Hematopoietic multipotent progenitor cell (in vitro differentiated cells): ENCODE measurements around the gene CAVIN3. TPM values are rescaled to one million over a fixed set of nuclear protein-coding genes. Genes with fewer than 3 reads are reported as not detected.
A peak's percentile ranks its signal among the peaks of the same experiment; 100 is the strongest.

Experiments used
- DNase-seq, 3 donors: peaks; one replicate each; pipeline ENCODE4 v3.0.0-alpha.2; 2011 to 2015; ENCODE audit warnings: low read depth in 2 of 3, low spot score in 2 of 3
- total RNA-seq: library from RNA; depleted of rRNA; stranded (reverse); fragments of >200 nt; gene quantifications from one replicate; pipeline ENCODE4 v1.2.3, GENCODE V29; 2012

Gene CAVIN3, protein sequence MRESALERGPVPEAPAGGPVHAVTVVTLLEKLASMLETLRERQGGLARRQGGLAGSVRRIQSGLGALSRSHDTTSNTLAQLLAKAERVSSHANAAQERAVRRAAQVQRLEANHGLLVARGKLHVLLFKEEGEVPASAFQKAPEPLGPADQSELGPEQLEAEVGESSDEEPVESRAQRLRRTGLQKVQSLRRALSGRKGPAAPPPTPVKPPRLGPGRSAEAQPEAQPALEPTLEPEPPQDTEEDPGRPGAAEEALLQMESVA
- total RNA-seq, result 0.27 TPM

DNA sequence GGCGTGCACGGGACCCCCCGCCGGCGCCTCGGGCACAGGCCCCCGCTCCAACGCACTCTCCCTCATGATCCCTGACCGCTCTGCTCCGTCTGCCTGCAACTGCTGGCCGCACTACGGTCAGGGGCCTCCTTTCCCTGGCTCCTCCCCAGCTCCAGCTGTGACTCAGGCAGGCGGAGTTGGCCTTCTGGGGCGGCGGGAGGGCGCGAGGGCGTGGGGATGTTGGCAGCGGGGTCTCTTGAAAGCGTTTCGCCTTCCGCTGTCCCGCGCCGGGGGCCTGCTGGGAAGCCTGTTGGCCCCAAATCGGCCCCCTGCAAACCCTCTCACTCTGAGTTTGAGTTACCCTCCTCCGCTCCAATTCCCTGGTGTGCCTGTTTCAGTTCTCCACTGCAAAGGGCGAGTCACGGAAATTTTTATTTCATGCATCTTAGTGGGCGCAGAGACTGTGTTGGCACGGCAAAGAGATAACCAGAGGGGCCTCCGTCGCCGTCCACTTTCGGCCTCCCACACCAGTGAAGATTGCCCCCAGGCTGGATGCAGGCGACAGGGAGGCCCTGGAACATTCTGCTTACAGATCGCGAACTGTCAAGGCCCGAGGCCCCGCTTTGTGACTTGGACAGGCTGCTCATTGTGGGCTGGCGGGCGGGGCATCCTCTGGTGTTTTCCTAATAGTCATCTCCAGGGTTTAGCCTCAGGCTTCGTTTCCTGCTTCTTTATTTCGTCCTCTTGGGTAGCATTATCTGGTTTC lies at the start of gene CAVIN3:
TSS of gene CAVIN3 (minus strand) at position 91 of the 745 bp plus-strand sequence. CDS start at position 66, 25 bp downstream.
- peak in 2 of 3 donors; percentile 11 to 24 for DNase-seq

DNA sequence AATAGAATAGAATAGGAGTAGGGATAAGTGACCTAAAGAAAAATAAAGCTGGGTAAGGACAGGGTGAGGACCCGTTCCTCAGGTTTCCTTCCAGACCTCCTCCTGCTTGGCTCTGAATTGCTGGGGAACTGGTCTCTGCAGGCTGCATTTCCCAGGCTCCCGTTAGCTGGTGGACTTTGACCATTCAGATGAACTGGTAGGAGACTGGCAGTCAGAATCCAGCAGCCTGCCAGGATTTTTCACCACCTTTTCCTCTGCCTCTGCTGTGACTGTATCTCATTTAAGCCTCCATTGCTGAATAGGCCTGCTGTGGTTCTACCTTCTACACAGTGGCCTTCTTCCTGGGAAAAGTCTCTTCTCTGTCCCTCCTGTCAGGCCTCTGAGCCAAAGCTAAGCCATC lies 45.4 kb upstream of the CAVIN3 start:
- no peak for DNase-seq

DNA sequence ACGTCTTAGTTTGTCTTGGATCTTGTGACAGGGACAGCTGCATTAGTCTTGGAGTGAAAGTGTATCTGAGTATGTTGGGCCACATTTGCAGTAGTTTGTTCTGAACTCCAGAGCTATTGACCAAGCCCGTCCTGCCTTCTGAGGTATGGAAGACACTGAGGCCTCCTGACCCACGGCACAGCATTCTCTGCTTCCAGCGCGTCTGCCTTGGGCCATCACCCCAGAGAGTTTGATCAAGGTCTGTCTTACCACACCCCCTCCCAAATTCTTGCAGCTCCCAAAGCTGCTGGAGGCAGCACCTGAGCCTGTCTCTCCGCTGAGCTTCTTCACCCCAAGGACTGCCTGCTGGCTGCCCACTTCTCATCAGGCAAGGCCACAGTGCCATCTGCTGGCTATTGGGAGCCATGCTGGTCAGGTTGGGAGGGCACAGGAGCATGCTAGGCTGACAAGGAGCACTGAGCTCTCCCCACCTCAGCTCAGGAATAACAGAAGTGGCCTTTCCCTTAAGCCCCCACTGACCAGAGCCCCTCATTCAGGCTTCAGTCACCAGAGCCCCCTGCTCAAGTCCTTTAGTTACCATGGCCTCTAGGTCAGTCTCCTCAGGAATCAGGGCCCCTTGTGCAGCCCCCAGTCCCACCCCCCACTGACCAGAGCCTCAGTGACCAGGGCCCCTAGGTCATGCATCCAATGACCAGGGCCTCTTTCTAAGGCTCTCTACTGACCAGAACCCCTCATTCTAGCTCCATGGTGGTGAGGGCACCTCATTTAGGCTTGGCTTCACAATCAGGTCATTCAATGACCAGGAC lies 42.8 kb upstream of the CAVIN3 start:
- DNase-seq, result peak in 2 of 3 donors; percentile 53 to 81

DNA sequence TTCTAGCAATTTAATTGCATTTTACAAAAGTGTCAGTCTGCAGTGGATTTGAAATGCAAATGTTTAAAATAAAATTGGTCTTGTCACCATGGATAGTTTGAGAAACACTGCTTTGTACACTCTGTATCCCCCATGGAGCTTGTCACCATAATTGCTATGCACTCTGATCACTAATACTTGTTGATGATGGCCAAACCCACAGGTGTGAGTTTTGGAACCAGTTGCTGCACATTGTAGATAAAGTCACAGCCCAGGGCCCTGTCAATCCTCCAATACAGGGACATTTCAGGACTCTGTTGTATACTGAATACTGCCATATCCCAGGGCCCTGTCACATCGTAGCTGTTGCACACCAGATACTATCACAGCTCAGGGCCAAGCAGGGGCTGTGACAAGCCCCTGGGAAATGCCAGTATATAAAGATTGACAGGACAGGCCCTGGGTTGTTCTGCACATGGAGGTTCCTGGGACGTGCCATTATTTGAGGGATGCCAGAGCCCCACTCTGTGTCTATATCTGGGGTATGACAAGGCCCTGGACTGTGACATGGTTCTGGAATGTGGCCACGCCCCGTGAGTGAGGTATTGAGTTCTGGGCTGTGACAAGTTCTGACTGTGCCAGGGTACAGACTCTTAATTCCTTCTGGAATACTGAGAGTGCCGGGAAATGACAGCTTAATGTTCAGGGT lies 42.0 kb upstream of the CAVIN3 start:
- DNase-seq, result no peak

DNA sequence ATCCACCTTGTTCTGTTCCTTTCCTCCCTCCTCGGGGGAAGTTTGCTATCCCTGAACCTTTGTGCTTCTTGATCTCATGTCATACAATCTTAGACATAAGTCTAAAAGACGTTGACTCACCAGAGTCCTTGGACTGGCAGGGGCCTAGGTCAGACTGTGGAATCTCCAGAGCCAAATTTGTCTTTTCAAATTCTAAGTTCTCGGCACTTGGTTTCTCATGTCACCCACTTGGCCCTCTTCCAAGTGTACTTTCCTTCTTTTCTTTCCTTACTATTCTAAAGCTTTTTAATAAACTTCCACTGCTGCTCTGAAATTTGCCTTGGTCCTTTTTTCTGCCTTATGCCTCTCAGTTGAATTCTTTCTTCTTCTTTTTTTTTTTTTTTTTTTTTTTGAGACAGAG lies 39.9 kb upstream of the CAVIN3 start:
- DNase-seq, result no peak

DNA sequence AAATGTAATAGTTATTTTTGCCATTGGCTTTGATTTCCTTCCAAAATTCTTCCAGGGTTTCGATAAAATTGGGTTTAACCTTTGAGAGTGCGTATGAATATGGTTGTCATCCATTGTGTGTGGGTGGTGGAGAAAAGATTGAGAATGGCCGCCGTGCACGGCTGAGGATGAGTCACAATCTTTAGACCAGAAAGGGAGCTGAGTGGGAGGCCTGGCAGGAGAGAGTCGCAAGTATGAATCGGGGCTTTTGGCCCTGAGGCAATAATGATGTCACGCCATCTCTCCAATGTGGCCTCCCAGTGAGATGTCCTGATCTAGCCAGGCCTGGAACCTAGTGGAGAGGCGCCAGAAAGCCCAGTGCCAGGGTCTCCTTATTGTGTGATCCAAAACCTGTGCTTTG lies 36.9 kb upstream of the CAVIN3 start:
- no peak for DNase-seq

DNA sequence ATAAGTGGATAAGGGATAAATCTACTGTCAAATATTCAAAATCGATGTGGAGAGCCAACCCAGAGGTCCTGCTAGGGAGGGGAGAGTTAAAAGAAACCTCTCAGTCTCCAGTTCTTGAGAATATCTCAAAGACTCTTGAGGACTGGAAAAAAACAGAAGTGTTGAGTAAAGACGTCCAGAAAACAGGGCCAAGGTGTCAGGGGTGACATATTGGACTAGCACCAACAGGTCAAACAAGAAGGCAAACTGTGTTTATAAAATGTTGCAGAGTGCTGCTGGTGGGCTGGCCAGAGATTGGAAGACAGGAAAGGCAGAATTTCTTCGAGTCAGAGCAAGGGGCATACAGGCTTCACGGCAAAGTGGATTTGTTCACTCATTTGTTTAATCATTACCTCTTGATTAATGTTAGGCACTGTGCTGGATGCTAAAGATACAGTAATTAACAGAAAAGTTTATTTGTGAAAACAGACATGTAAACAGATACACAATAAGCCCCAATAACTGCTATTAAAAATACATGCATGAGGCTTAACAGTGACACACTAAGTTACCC lies 36.3 kb upstream of the CAVIN3 start:
- no peak for DNase-seq

DNA sequence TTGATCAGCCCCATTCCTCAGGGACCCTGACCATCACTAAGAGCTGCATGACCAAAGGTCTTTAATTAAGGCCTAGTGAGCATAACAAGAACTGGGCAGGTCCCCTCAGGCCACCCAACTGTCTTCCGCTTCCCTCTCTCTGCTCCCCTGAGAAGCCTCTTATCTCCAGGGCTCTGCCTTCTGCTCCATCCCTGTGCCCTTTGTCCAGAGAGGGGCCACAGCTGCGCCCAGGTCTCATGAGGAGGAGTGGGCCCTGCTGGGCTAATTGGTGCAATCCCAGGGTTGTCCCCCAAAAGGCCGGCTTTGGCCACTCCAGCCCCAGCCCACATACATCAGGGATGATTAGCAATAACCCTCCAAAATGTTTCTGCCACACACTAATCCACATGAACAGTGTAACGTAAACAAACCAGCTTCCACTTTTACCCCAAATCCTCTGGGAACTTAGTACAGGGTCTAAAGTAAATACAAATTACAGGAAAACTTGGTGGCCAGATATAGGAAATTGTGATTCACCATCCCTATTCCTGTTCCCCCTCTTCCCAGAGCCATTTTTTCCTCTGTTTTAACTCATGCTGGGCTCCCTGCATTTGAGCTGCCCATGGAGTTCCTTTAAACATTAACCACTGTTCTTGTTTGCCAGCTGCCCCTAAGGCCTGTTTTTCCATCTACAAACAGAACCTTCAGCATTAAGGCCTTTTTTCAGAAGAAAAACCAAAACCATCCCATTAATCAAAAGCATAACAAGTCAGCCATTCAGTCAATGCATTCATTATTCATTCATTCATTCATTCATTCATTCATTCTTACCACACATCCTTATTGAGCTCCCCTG lies 34.6 kb upstream of the CAVIN3 start:
- no peak for DNase-seq

DNA sequence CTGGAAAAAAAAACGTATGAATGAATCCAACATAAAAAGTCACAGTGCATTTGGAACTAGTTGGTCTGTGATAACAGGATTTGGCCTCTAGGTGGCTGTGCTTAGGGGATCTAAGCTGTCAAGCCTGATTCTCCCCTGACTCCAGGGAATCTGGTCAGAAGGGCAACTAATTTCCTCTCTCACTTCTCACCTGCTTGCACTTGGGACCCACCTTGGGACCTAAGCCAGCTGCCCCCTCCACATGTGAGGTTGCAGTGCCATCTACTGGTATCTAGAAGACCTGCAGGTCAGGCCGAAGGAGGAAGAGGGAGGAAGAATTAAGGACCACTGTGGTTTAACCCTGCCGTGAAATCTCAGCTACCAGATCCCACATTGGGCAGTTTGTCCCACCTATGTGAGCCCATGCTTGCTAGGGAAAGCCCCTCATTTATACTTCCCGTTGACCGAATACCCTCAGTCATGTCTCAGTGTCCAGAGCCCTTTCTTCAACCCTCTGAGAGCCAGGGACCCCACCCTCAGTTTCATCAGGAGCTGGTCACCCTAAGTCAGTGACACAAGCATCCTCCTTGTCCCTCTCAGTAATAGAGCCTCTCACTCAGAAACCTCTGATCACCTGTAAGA lies 33.2 kb upstream of the CAVIN3 start:
- DNase-seq, result peak in 2 of 3 donors; percentile 46 to 68

DNA sequence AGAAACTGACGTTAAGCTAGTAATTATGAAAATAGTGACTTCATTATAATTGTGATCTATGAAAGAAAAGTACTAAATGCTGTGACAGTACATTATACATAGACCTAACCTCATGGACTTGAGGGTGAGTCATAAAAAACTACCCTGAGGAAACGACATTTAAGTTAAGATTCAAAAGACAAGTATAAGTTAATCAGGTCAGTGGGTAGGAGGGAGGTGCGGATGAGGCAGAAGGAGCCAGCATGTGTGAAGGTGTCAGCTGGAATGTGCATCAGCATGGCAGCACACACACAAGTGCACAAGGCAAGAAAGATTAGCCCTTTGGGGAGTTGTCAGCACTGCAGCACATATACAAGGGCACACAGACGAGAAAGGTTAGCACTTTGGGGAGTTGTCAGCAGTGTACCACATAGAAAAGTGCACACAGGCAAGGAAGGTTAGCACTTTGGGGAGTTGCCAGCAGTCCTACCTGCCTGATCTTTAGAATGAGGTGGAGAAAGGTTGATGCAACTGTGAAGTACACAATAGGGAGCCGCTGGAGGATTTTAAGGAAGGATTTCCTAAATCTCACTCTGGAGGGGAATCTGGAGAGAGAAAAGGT lies 31.6 kb upstream of the CAVIN3 start:
- no peak for DNase-seq

DNA sequence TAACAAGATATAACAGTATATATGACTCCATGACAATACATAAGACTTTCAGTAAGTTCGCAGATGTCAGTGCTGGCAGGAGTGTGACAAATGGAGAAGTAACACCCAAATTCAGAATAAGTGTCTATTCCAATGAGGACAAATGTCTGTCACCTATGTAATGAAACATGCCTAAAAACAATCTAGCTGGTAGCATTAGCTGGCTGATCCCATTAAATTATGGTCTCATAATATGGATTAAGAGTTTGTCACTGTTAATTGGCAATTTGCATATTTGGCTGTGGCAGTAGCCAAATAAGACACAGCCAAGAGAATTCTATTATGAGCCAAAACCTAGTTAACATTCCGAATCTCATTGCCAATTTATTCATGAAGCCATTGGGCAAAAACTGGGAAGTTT lies 30.2 kb upstream of the CAVIN3 start:
- no peak for DNase-seq

DNA sequence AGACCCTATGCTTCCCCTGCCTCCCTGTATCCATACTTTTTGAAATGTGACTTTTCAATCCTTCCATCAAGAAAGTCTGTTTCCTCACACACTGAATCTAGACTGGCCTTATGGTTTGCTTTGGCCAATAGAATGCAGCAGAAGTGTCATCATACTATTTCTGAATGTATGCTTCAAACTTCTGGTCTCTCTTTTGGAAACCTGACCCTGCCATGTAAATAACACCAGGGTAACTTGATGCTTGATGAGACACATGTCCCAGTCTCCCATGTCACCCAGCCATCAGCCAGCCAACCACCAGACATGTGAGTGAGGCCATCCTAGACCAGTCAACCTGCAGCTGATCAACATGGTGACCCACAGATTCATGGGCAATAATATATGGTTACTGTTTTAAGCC lies 29.7 kb upstream of the CAVIN3 start:
- DNase-seq, result no peak

DNA sequence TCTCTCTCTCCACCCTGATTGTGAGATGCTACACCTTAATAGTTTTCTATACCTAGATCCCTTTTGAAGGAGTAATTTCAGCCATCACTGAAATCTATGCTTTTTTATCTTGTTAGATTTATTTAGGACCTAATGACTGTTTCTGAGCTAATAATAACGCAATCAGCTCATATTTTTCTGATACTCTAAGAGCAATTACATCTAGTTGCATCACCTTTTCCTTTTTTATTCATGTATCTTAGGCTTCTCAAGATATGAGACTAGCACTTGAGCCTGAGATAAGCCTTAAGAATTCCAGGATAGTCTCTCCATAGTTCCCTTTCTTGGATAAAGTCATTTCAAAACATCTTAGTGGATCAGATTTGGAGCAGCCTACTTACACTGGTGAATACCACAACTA lies 25.1 kb upstream of the CAVIN3 start:
- no peak for DNase-seq

DNA sequence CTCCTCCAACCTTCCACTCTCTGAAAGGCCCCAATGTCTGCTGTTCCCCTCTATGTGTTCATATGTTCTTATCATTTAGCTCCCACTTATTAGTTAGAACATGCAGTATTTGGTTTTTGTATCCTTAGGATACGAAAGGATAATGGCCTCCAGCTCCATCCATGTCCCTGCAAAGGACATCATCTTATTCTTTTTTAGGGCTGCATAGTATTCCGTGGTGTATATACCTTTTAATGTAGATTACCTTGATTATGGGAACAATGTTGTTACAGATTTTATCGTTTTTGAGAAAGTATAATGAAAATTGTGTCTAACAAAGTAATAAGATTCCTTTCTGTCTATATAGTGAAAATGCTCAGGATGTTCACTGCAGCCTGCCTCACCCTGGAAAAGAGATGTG lies 16.0 kb upstream of the CAVIN3 start:
- no peak for DNase-seq

DNA sequence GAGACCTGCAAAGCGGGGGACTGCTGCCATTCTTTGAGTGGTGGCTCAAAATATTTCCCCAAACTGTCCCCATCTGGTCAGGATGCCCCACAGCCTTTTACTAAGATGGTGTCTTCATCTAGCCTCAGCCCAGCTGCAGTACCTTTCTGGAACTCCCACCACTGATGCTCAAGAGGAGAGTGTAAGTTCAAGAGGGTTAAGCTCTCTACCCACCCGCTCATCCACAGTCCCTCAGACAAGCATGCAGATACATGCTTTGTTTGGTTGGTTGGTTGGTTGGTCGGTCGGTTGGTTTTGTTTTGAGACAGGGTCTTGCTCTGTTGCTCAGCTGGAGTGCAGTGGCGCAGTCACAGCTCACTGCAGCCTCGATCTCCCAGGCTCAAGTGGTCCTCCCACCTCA lies 14.5 kb upstream of the CAVIN3 start:
- no peak for DNase-seq

DNA sequence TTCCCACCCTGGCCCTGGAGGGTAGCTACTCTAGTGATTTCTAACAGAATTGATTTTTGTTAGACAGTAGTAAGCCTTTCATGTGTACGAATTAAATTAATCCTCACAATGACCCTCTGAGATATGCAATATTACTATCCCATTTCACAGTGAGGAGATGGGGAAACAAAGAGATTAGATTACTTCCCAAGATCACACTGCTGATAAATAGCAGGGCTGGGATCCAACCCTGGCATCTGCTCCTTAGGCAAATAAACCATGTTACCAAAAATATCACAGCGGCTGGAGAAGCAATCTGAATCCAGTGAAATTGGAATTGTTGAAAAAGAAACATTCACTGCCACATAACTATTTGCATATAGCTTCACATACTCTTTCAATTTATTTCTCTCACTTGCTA lies 12.8 kb upstream of the CAVIN3 start:
- DNase-seq, result no peak

DNA sequence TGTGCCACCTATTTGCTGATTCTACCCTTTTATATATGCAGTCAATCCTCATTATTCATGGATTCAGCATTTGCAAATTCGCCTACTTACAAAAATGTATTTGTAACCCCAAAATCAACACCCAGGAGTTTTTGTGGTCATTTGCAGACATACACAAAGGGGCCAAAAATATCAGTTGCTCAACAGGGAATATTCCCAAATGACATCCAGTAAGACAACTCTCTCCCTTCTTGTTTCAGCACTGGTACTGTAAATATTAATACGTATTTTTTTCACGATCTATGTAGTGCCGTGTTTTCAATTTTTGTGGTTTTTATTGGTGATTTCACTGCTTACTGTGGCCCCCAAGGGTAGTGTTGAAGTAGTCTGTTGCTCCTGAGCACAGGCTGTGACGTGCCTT lies 11.8 kb upstream of the CAVIN3 start:
- DNase-seq, result no peak

DNA sequence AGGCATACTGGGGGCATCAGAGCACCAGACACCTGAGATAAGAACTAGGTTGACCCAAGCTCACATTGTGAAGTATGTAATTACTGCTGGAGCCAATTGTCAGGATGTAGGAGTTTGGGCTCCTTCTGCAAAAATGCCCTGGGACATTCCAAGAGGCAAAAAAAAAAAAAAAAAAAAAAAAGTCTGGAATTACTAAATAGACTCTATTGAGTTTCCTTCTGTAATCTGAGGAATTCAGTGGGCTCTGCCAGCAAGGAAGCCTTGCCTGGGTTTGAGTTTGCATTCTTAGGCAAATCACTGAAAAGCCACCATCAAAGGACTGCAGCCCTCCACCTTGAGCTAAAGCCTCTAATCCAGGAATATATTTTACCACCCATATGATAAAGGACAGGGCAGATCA lies 8.0 kb upstream of the CAVIN3 start:
- no peak for DNase-seq

DNA sequence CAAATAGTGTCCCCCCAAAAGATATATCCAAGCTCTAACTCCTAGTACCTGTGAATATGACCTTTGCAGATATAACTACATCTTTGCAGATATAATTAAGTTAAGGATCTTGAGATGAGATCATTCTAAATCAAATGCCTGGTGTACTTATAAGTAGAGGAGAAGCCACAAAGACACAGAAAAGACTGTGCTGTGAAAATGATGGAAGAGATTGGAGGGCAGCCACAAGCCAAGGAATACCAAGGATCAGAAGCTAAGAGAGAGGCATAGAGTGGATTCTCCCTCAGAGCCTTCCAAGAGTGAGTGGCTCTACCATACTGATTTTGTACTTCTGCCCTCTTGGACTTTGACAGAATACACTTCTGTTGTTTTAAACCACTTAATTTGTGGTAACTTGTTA lies 7.5 kb upstream of the CAVIN3 start:
- DNase-seq, result no peak
